IMR-90 (cell line): ENCODE data around the gene ECM2.

ENCODE experiments used
- CEBPB ChIP-seq: IDR thresholded peaks from 2 replicates; pipeline ENCODE4 v1.6.1; 2012; ENCODE audit warnings: low read depth, low read length, improper control_type of control experiment
- CHD1 ChIP-seq: IDR thresholded peaks from 2 replicates; pipeline ENCODE4 v1.6.1; 2012; ENCODE audit warnings: low read depth, low read length, improper control_type of control experiment
- CTCF ChIP-seq: conservative IDR thresholded peaks from 2 replicates; pipeline ENCODE4 v1.5.1; 2012; ENCODE audit warnings: mild to moderate bottlenecking, low read depth, low read length, improper control_type of control experiment
- ELK1 ChIP-seq: fragments of 150-350 bp; IDR thresholded peaks from 2 replicates; pipeline ENCODE4 v1.6.1; 2016; ENCODE audit warnings: low read depth, mild to moderate bottlenecking, low read length, moderate library complexity, borderline replicate concordance
- MAFK ChIP-seq: IDR thresholded peaks from 2 replicates; pipeline ENCODE4 v1.6.1; 2012; ENCODE audit warnings: low read depth, low read length, improper control_type of control experiment
- MAZ ChIP-seq: IDR thresholded peaks from 2 replicates; pipeline ENCODE4 v1.6.1; 2012; ENCODE audit warnings: low read depth, mild to moderate bottlenecking, low read length, improper control_type of control experiment, moderate library complexity, borderline replicate concordance
- NFE2L2 ChIP-seq: fragments of 150-350 bp; IDR thresholded peaks from 2 replicates; pipeline ENCODE4 v1.6.1; 2016; ENCODE audit warnings: low read depth, mild to moderate bottlenecking, low read length
- POLR2A ChIP-seq: IDR thresholded peaks from 2 replicates; pipeline ENCODE4 v1.6.1; 2012; ENCODE audit warnings: mild to moderate bottlenecking, low read depth, low read length
- RAD21 ChIP-seq: IDR thresholded peaks from 2 replicates; pipeline ENCODE4 v1.6.1; 2012; ENCODE audit warnings: low read length, improper control_type of control experiment
- RCOR1 ChIP-seq: IDR thresholded peaks from 2 replicates; pipeline ENCODE4 v1.6.1; 2012; ENCODE audit warnings: mild to moderate bottlenecking, low read length, improper control_type of control experiment; ENCODE audit not compliant: insufficient replicate concordance
- USF2 ChIP-seq: fragments of 150-350 bp; IDR thresholded peaks from 2 replicates; pipeline ENCODE4 v1.6.1; 2017; ENCODE audit warnings: mild to moderate bottlenecking, antibody characterized with exemption, low read length, low read depth

GRCh38 chr9:92504881-92505280 lies 30.9 kb downstream of the ECM2 start:
- TF ChIP-seq CTCF, result no peak
- no peak for TF ChIP-seq RCOR1
- no peak for TF ChIP-seq RAD21
- TF ChIP-seq MAFK, result no peak
- no peak for TF ChIP-seq MAZ
- TF ChIP-seq CEBPB, result no peak
- no peak for TF ChIP-seq POLR2A
- no peak for TF ChIP-seq USF2
- no peak for TF ChIP-seq ELK1
- no peak for TF ChIP-seq CHD1
- TF ChIP-seq NFE2L2, result no peak
